Dendritic cell treated with granulocyte-macrophage colony-stimulating factor and Interleukin-4, amounts not matched to agents 40 ng/mL and 50 ng/mL, for 4 days (primary cell): ENCODE data around the gene PHACTR1.
"Not testable (repeated sequence)": the region's sequence is repeated elsewhere in the genome, so short reads cannot be mapped to it uniquely, and the experiment has no call there.

Experiments used
- H3K27ac Mint-ChIP-seq: one replicate; pipeline ENCODE4 v1.8.0; 2022; ENCODE audit warnings: mild to moderate bottlenecking, mixed read lengths
- H3K27me3 Mint-ChIP-seq: one replicate; pipeline ENCODE4 v1.8.0; 2022; ENCODE audit warnings: mild to moderate bottlenecking, mixed read lengths
- H3K36me3 Mint-ChIP-seq: one replicate; pipeline ENCODE4 v1.8.0; 2022; ENCODE audit warnings: low read depth, mixed read lengths
- H3K4me1 Mint-ChIP-seq: one replicate; pipeline ENCODE4 v1.8.0; 2022; ENCODE audit warnings: low read depth, mixed read lengths
- H3K4me3 Mint-ChIP-seq: one replicate; pipeline ENCODE4 v1.8.0; 2022; ENCODE audit warnings: mild to moderate bottlenecking, moderate library complexity, mixed read lengths
- H3K9me3 Mint-ChIP-seq: one replicate; pipeline ENCODE4 v1.8.0; 2022; ENCODE audit warnings: mixed read lengths
- intact Hi-C: fragments of 100-400 bp; cut with micrococcal nuclease; formaldehyde crosslinking; loops from one replicate; pipeline ENCODE4 v1.15.0; 2022

PHACTR1 gene

DNA sequence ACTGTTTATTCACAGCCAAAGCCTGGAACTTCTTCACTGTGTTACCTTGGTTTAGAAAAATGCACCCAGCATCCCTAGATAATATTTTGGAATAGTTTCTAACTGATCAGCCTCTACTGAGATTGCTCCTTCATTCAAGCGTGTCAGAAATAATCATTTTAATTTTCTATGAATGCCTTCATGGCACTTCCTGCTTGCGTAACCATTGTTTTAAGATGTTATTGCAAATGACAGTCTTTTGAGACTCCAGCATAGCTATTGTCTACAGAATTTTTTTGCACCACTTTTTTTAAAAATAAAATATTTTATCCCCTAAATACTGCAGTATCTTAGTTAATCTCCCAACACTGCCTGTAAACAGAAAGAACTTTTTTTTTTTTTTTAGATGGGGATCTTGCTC, 213.1 kb downstream of the PHACTR1 start:
- Mint-ChIP-seq H3K4me3 (no peak overlapping the region), H3K36me3 (no peaks in the 10 kb centered on the region), H3K4me1 (peaks cover 5% of the 10 kb centered on the region), H3K9me3 (no peaks in the 10 kb centered on the region), H3K27ac (no peak overlapping the region), H3K27me3 (peaks cover 10% of the 10 kb centered on the region)
- intact Hi-C loops, result no loop called here

DNA sequence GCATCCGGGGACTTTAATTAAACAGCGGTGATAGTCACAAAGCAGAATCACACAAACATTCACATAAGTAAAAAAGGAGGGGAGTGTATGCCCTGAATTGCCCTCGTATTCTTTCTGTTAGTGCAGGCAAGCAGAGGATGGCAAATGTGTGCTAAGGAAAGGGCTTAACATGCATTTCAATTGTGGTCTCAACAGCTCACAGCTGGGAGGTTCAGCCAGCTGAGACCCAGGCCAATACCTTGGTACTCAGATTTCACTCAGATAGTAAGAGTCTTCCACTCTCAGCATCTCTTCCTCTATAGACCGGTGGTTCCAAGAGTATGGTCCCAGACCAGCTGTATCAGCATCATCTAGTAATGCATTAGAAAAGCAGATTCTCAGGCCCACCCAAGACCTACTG, 215.1 kb downstream of the PHACTR1 start:
- no peaks in the 10 kb centered on the region for H3K9me3 Mint-ChIP-seq
- intact Hi-C loops, result no loop called here
- H3K27ac Mint-ChIP-seq, result no peak overlapping the region
- peaks cover 6% of the 10 kb centered on the region for H3K27me3 Mint-ChIP-seq
- no peak overlapping the region for H3K4me3 Mint-ChIP-seq
- H3K4me1 Mint-ChIP-seq, result peaks cover 5% of the 10 kb centered on the region
- no peaks in the 10 kb centered on the region for H3K36me3 Mint-ChIP-seq

DNA sequence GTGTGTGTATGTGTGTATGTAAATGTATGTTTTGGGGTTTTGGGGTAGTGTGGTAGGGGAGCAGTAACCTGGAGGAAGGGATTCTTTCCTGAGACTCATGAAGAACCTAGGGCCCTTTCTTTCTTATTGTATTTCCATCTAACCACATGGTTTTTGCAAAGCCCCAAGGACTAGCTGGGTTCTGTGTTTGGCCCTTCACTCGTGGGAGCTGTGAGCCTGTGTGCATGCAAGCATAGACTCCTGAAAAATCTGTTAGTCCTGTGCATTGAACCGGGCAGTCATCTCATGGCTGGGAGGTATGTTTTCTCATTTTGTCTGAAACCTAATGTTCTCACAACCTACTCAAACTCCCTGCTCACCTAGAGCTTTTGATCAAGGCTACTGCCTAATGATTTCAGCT, 219.1 kb downstream of the PHACTR1 start:
- Mint-ChIP-seq H3K9me3 (no peaks in the 10 kb centered on the region), H3K36me3 (no peaks in the 10 kb centered on the region), H3K4me1 (no peaks in the 10 kb centered on the region), H3K27me3 (peaks cover 4% of the 10 kb centered on the region), H3K4me3 (no peak overlapping the region), H3K27ac (no peak overlapping the region)
- intact Hi-C loops, result no loop called here

DNA sequence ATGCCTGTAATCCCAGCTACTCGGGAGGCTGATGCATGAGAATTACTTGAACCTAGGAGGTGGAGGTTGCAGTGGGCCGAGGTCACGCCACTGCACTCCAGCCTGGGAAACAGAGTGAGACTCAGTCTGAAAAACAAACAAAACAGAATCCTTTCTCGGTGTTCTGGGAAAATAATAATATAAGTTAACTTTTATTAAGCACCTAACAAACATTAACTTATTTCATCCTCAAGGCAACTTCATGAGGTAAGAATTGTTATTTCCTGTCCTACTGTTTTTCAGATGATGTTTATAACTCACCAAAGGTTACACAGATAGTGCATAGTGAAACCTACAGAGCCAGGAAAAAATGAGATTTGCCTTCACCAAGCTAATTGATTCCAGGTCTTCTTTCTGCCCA, 221.4 kb downstream of the PHACTR1 start:
- H3K36me3 Mint-ChIP-seq, result no peaks in the 10 kb centered on the region
- H3K9me3 Mint-ChIP-seq, result no peaks in the 10 kb centered on the region
- intact Hi-C loops, result no loop called here
- peaks cover 18% of the 10 kb centered on the region for H3K4me1 Mint-ChIP-seq
- H3K27me3 Mint-ChIP-seq, result peaks cover 16% of the 10 kb centered on the region
- no peak overlapping the region for H3K4me3 Mint-ChIP-seq
- H3K27ac Mint-ChIP-seq, result no peak overlapping the region

DNA sequence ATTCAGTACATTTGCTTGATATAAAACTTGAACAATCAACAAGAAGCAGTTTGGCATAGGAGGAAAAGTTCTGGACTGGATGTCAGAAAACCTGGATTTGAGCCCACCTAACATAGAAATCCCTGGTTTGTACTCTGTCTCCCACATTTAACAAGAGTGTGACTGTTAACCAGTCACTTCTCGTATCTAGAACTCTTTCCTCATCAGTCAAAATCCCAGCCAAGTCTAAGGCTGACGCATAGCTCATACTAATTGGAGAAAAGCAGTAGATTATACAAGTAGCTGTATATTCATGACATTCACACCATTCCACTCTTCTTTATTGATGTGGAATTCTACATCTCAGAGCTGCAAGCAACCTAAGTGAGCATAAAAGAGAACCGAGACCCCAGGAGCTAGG, 222.7 kb downstream of the PHACTR1 start:
- H3K27ac Mint-ChIP-seq, result no peak overlapping the region

DNA sequence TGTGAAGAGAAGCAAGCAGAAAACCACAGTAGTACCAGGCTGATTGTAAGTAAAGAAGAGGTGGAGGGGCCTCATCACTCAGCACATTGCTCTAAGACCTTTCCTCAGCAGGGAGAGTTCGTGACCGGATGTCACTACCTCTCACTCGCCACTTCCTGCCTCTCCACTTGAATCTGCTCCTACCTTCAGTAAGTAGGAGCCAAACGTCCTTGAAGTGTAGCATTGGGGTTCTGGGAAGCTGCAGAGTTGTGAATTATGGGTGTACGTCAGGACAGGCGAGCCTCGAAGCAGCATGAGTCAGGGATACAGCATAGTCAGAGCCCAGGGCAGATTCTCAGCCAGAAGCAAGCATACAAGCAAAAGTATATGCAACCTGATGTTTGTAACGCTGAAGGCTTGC, 224.9 kb downstream of the PHACTR1 start:
- H3K4me3 Mint-ChIP-seq, result no peak overlapping the region
- H3K27ac Mint-ChIP-seq, result no peak overlapping the region
- intact Hi-C loops, result loop anchor here (10.0 kb wide), 1 partner anchor 333 kb away; no protein-coding TSS in a partner anchor
- peaks cover 14% of the 10 kb centered on the region for H3K27me3 Mint-ChIP-seq
- H3K36me3 Mint-ChIP-seq, result no peaks in the 10 kb centered on the region
- H3K9me3 Mint-ChIP-seq, result peaks cover 8% of the 10 kb centered on the region
- H3K4me1 Mint-ChIP-seq, result peaks cover 46% of the 10 kb centered on the region

More for the DNA sequence above, 222.7 kb downstream of the PHACTR1 start:
- Mint-ChIP-seq H3K27me3 (peaks cover 14% of the 10 kb centered on the region), H3K36me3 (no peaks in the 10 kb centered on the region), H3K4me3 (no peak overlapping the region), H3K9me3 (no peaks in the 10 kb centered on the region), H3K4me1 (peaks cover 27% of the 10 kb centered on the region)
- intact Hi-C loops, result no loop called here

DNA sequence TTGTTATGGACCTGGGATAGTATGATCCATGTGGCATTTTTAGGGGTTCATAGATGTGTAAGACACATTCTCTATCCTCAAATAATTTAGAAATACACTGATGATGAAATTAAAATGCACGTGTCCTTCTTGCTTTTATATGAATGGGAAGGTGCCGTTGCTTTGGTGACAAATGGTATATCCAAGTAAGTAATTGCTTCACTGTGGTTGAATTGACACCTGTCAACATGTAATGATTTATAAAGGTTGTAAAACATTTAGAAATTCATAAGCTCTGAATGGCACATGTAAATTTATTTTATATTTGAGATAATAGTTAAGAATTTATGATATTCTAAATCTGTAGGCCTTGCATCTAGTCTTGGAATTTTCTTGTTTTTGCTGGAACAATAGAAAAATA, 227.0 kb downstream of the PHACTR1 start:
- Mint-ChIP-seq H3K36me3 (no peaks in the 10 kb centered on the region), H3K27me3 (peaks cover 14% of the 10 kb centered on the region), H3K4me1 (peaks cover 66% of the 10 kb centered on the region), H3K9me3 (peaks cover 9% of the 10 kb centered on the region), H3K4me3 (no peak overlapping the region), H3K27ac (no peak overlapping the region)
- intact Hi-C loops, result loop anchor here (10.0 kb wide), 1 partner anchor 331 kb away; no protein-coding TSS in a partner anchor

DNA sequence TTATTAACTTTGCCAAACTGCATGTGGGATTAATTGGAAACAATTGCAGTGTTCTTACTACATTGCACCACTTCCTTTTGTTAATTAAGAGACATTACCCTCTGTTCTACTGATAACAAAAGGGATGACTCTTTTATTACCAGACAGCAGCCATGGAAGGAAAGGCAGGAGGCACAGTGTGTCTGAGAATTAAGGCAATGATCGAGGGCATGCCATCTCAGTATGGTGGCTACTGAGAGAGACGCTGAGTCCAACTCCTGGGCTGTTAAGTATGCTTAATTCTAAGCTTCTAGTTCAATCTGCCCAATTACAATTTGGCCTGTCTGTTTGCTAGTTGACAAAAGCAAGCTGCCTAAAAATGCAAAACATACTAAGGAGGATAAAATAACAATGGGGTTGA, 227.4 kb downstream of the PHACTR1 start:
- H3K4me1 Mint-ChIP-seq, result peaks cover 66% of the 10 kb centered on the region
- peaks cover 14% of the 10 kb centered on the region for H3K27me3 Mint-ChIP-seq
- H3K9me3 Mint-ChIP-seq, result peaks cover 9% of the 10 kb centered on the region
- H3K36me3 Mint-ChIP-seq, result no peaks in the 10 kb centered on the region
- H3K27ac Mint-ChIP-seq, result peak overlapping the region; percentile 49
- intact Hi-C loops, result loop anchor here (10.0 kb wide), 1 partner anchor 331 kb away; no protein-coding TSS in a partner anchor
- H3K4me3 Mint-ChIP-seq, result no peak overlapping the region

DNA sequence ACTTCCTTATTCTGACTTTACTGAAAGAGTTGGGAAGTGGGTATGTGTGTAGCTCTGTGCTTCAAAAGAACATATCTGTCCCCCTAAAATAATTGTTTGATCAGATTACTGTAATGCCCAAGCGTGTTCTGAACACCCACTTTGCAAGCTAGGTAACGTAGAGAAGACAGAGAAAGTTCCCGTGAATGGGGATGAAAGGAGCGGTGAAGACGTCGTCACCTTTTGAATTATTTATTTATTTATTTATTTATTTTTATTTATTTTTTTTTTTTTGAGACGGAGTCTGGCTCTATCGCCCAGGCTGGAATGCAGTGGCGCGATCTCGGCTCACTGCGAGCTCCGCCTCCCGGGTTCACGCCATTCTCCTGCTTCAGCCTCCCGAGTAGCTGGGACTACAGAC, 228.0 kb downstream of the PHACTR1 start:
- Mint-ChIP-seq H3K27ac (peak overlapping the region; percentile 49), H3K4me1 (peaks cover 66% of the 10 kb centered on the region), H3K27me3 (peaks cover 14% of the 10 kb centered on the region)
- H3K4me3 Mint-ChIP-seq, H3K9me3 Mint-ChIP-seq, H3K36me3 Mint-ChIP-seq: not testable (repeated sequence)
- intact Hi-C loops, result loop anchor here (10.0 kb wide), 1 partner anchor 330 kb away; no protein-coding TSS in a partner anchor

DNA sequence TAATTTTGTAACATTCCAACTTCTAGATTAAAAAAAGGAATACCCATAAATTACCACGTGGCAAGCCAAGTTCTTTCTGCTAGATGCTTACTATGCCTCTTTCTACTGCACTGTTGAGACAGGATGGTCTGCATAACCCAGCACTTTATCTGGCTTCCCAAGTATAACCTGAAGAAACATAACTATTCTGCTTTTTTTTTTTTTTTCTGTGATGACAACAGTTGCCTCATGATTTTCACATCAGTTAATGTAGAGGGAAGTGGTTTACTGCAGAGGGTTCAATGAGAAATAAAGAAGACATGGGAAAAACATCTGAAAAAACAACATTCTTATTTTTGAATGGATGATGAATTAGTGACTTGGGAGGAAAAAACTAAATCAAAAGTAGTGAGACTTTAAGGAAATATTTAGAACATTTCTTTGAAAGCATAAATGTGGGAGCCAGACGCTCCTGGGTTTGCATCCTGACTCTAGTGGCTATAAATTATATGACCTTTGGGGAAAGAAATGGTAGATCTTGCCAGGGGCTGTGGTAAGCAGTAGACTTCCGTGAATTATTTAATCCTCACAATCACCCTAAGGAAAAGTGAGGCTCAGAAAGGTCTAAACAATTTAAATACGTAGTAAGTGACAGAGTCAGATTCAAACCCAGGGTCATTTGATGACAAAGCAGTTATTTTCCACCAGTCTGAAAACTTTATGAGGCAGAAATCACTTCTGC, 230.7 kb downstream of the PHACTR1 start:
- peaks cover 3% of the 10 kb centered on the region for H3K27me3 Mint-ChIP-seq
- peaks cover 52% of the 10 kb centered on the region for H3K4me1 Mint-ChIP-seq
- peaks cover 9% of the 10 kb centered on the region for H3K9me3 Mint-ChIP-seq
- no peaks in the 10 kb centered on the region for H3K36me3 Mint-ChIP-seq
- peak overlapping the region; percentile 31 for H3K4me3 Mint-ChIP-seq
- intact Hi-C loops, result loop anchor here (10.0 kb wide), 1 partner anchor 327 kb away; no protein-coding TSS in a partner anchor
- H3K27ac Mint-ChIP-seq, result peak overlapping the region; percentile 84

DNA sequence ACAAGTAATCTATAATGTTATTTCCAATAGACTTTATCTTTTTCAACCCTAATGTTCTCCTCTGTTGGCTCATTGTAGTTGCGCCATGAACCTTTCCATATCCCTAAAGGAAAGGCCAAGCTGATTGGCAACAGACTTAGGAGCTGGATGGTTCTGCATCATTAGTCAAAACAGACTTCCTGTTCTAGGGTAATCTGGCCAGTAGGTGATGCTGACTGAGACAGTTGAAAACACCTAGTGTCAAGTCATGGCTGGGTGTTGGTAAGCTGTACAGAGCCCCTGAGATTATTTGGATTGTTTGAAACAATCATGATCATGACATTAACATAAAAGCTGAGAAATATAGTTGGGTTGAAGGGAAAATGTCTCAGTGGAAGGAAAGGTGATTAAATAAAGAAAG, 231.4 kb downstream of the PHACTR1 start:
- Mint-ChIP-seq H3K4me3 (no peak overlapping the region), H3K27ac (peak overlapping the region; percentile 84), H3K9me3 (peaks cover 9% of the 10 kb centered on the region), H3K27me3 (peaks cover 2% of the 10 kb centered on the region), H3K4me1 (peaks cover 48% of the 10 kb centered on the region), H3K36me3 (no peaks in the 10 kb centered on the region)
- intact Hi-C loops, result loop anchor here (10.0 kb wide), 1 partner anchor 327 kb away; no protein-coding TSS in a partner anchor

DNA sequence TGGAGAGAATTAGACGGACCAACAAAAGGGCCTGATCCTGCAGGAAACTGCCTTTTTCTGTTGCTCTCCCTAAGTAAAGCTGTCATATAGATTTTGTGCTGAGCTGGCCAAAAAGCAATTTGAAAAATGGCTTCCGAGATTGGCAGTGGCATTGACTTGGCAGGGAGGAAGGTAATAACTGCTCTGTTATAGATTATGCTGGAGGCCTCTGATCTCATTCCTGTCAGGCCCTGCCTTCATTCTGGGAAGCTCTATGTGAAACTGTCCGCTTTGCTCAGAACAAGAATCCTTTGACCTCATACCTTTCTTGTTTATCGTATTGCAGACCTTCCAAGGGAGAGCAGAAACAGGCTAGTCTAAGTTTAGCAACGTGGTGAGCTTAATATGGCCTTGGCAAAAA, 234.4 kb downstream of the PHACTR1 start:
- Mint-ChIP-seq H3K36me3 (no peaks in the 10 kb centered on the region), H3K4me1 (peaks cover 29% of the 10 kb centered on the region), H3K4me3 (no peak overlapping the region), H3K27me3 (peaks cover 7% of the 10 kb centered on the region), H3K27ac (no peak overlapping the region), H3K9me3 (peaks cover 5% of the 10 kb centered on the region)
- intact Hi-C loops, result no loop called here

DNA sequence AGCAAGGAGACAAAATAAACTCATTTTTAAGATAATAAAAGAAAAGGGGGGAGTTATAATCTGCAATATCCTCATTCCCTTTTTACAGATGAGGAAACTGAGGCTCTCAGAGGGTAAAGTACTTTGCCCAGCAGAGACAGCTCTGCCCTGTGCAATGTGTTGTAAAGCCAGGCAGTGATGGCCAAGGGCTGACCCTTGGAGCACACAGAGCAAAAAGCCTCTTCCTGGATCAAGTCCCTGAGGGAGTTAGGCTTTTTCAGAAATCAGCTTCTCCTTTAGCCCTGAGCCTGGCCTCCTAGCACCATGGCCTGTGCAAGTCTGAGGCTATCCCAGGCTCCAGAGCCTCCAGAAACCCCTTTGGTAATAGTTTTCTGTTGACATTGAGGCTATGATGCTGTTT, 234.8 kb downstream of the PHACTR1 start:
- Mint-ChIP-seq H3K4me3 (no peak overlapping the region), H3K9me3 (peaks cover under 1% of the 10 kb centered on the region), H3K27ac (no peak overlapping the region), H3K4me1 (peaks cover 29% of the 10 kb centered on the region), H3K36me3 (no peaks in the 10 kb centered on the region), H3K27me3 (peaks cover 7% of the 10 kb centered on the region)
- intact Hi-C loops, result no loop called here

DNA sequence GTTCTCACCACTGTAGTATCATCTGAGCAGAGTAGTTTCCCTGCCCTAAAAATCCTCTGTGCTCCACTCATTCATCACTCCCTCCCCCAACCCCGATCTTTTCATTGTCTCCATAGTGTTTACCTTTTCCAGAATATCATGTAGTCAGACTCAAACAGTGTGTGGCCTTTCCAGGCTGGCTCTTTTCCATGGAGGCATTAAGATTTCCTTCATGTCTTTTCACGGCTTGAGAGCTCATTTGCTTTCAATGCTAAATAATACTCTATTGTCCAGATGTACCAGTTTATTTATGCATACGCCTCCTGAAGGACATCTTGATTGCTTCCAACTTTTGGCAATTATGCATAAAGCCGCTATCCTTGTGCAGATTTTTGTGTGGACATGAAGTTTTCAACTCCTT, 235.8 kb downstream of the PHACTR1 start:
- no peak overlapping the region for H3K27ac Mint-ChIP-seq
- H3K4me3 Mint-ChIP-seq, result no peak overlapping the region
- peaks cover 8% of the 10 kb centered on the region for H3K27me3 Mint-ChIP-seq
- H3K36me3 Mint-ChIP-seq, result peaks cover 2% of the 10 kb centered on the region
- intact Hi-C loops, result no loop called here
- no peaks in the 10 kb centered on the region for H3K9me3 Mint-ChIP-seq
- H3K4me1 Mint-ChIP-seq, result peaks cover 27% of the 10 kb centered on the region

DNA sequence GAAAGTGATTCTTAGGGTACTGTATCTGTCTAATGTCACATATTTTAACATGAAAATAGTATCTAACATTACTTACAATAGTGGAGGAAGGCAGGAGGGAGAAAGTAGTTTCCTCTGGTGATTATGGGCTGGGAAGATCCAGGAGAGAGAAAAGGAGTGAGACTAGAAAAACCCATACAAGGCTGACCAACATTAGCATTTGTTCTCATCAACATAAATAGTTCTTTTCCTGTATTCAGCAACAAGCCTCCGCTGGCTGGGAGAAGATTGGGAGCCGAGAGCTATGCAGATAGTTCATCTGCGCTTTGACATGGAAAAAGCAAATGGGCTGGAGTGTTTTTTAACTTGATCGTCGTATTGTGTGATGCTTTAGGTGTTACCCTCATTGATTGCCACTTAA, 239.4 kb downstream of the PHACTR1 start:
- H3K27me3 Mint-ChIP-seq, result peaks cover 8% of the 10 kb centered on the region
- no peak overlapping the region for H3K4me3 Mint-ChIP-seq
- intact Hi-C loops, result no loop called here
- peaks cover 33% of the 10 kb centered on the region for H3K4me1 Mint-ChIP-seq
- H3K36me3 Mint-ChIP-seq, result peaks cover 10% of the 10 kb centered on the region
- H3K27ac Mint-ChIP-seq, result no peak overlapping the region
- no peaks in the 10 kb centered on the region for H3K9me3 Mint-ChIP-seq
